Upper lobe of left lung (tissue), 4 donors: ENCODE results near the gene PFKL.

Experiments
- CTCF ChIP-seq, 6 experiments: fragments of 450-650 bp in 4 of 6; fragments of 200-600 bp in 2 of 6; sonication (generic) in 2 of 6; IDR thresholded peaks; one replicate each; pipeline ENCODE4 v1.5.1; 2016 to 2019; ENCODE audit warnings: antibody characterized with exemption in 6 of 6
- POLR2A ChIP-seq, 4 donors: fragments of 450-650 bp; IDR thresholded peaks; one replicate each; pipeline ENCODE4 v1.5.1; 2016 to 2017; ENCODE audit warnings: antibody characterized with exemption in 4 of 4, mild to moderate bottlenecking in 2 of 4
- POLR2AphosphoS5 ChIP-seq, 2 donors: sonication (generic); formaldehyde crosslinking; IDR thresholded peaks; one replicate each; pipeline ENCODE4 v1.5.1; 2017; ENCODE audit warnings: antibody characterized with exemption in 2 of 2

GRCh38 chr21:44295163-44295573, 4.7 kb upstream of the PFKL start:
- TF ChIP-seq POLR2AphosphoS5 (IDR thresholded peaks at IDR 0.05) (no peak), POLR2A (IDR thresholded peaks at IDR 0.05) (no peak), CTCF (IDR thresholded peaks at IDR 0.05) (no peak)
